ENCODE measurements around the gene FDX2. TPM values are rescaled to one million over a fixed set of nuclear protein-coding genes. Genes with fewer than 3 reads are reported as not detected.
A peak's percentile ranks its signal among the peaks of the same experiment; 100 is the strongest.

Gene FDX2
- total RNA-seq, 1 experiment from 2014 or later: 43.8 TPM

GRCh38 chr19:10318807-10319682 lies 3.2 kb upstream of the FDX2 start:
- DNase-seq: no peak
- H3K36me3 ChIP-seq: peaks cover 69% of the 10 kb centered on the region
- no peaks in the 10 kb centered on the region for H3K9me3 ChIP-seq
- no peaks in the 10 kb centered on the region for H3K27me3 ChIP-seq
- no peak overlapping the region for H3K4me3 ChIP-seq

GRCh38 chr19:10317857-10318462 lies 2.1 kb upstream of the FDX2 start:
- DNase-seq: no peak
- Histone ChIP-seq H3K27me3 (no peaks in the 10 kb centered on the region), H3K36me3 (peaks cover 66% of the 10 kb centered on the region), H3K9me3 (no peaks in the 10 kb centered on the region), H3K4me3 (no peak overlapping the region)

DNA sequence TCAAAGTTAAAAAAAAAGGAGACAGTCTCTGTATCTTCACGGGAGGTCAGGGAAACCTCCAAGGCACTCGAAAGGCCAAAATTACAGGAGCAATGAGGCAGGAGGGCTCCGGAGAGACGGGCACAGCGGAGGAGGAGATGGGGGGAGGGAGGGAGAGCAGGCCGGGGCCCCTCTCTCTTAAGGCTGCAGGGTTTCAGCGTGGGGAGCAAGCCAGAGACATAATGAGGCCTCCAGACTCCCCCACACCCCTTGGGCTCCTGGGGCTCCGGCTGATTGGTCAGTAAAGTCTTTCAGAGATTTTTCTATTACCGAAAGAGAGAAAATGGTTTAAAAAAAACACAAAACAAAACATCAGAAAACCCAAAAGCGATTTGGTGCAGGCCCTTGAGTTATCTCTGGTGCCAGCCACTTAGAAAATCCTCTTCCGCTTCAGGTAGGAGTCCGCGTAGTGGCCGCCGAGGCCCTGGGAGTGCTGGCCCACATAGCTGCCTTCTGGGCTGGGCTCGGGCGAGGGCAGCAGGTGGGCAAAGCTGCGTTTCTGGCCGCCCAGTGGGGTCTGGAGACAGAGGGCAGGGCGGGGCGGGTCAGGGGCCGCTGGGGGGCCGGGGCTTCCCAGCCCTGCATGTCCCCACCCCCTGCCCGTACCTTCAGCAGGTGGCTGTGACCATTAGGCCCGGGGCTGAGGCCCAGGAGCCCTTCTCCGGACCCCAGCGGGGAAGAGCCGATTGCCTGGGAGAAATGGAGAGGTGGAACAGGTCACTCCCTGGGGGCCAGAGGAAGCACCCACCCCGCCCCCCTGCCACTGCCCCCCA lies 1.4 kb upstream of the FDX2 start:
- H3K4me3 ChIP-seq: no peak overlapping the region
- H3K27me3 ChIP-seq: no peaks in the 10 kb centered on the region
- H3K36me3 ChIP-seq: peaks cover 63% of the 10 kb centered on the region

GRCh38 chr19:10316229-10317044 lies 622 bp upstream of the FDX2 start:
- no peak for DNase-seq
- peak overlapping the region; percentile 75 for H3K4me3 ChIP-seq
- H3K9me3 ChIP-seq: no peaks in the 10 kb centered on the region
- H3K27me3 ChIP-seq: no peaks in the 10 kb centered on the region
- peaks cover 56% of the 10 kb centered on the region for H3K36me3 ChIP-seq

More for the DNA sequence above, 1.4 kb upstream of the FDX2 start:
- H3K9me3 ChIP-seq: no peaks in the 10 kb centered on the region
- DNase-seq: no peak

GRCh38 chr19:10309423-10309822 lies 6.4 kb downstream of the FDX2 start, which contains the start of gene ZGLP1:
TSS of gene ZGLP1 (minus strand) at chr19:10309815.
- Histone ChIP-seq H3K36me3 (peaks cover 24% of the 10 kb centered on the region), H3K27me3 (no peaks in the 10 kb centered on the region), H3K9me3 (no peaks in the 10 kb centered on the region), H3K4me3 (no peak within 1 kb of the TSS)
- DNase-seq: no peak

- Histone ChIP-seq H3K36me3 (peaks cover 9% of the 10 kb centered on the region), H3K9me3 (no peaks in the 10 kb centered on the region), H3K27me3 (no peaks in the 10 kb centered on the region; the same call in 1 of the 2 replicates), H3K4me3 (no peak overlapping the region)
- DNase-seq: no peak
Measured at GRCh38 chr19:10306327-10306726, 9.5 kb downstream of the FDX2 start.

GRCh38 chr19:10305139-10305806 lies 10.5 kb downstream of the FDX2 start:
- H3K27me3 ChIP-seq: no peaks in the 10 kb centered on the region; the same call in none of the 2 replicates
- no peak overlapping the region for H3K4me3 ChIP-seq
- H3K9me3 ChIP-seq: no peaks in the 10 kb centered on the region
- peaks cover 4% of the 10 kb centered on the region for H3K36me3 ChIP-seq
- peak; percentile 72 for DNase-seq

DNA sequence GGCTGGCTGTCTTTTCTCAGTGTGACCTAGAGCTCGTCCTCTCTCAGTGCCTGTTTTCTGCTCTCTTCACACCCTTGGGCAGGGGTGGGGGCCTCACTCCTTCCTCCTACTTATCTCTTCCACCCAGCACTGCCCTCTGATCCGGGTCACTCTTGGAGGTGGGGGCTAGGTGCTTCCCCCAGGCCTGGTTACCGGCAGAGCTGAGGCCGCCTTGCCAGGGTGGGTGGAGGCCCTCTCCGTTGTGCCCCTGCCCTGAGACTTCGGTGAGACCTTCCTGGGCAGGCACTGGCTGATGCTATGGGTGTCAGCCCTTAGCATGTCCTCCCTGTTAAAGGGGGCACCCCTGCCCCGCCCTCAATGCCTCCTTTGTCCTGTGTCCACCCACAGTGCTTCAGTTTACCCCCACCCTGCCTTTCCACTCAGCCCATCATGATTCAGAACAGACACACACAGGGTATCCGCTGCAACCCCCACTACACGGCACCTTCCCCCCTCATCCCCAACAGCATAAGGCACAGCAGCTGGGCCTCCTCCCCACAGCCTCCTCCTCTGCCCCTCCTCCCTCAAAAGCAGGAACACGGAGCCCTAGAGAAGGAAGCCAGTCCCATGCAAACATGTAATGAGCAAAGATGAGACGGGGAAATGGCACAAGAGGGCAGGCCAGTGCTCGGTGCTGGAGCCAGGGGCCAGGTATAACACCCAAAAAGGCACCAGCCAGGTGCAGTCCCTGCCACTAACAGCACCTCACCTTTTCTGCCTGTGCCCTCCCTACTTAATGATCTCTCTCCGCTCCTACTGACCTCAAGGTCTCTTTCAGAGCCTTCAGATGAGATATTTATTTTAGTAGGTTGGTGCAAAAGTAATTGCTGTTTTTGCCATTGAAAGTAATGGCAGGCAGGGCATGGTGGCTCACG lies 16.0 kb downstream of the FDX2 start:
- H3K9me3 ChIP-seq: no peaks in the 10 kb centered on the region
- no peaks in the 10 kb centered on the region for H3K36me3 ChIP-seq
- no peak overlapping the region for H3K4me3 ChIP-seq
- H3K27me3 ChIP-seq: peaks cover 12% of the 10 kb centered on the region
- no peak for DNase-seq

GRCh38 chr19:10295847-10296591 lies 19.8 kb downstream of the FDX2 start:
- DNase-seq: no peak
- Histone ChIP-seq H3K9me3 (no peaks in the 10 kb centered on the region), H3K27me3 (peaks cover 50% of the 10 kb centered on the region), H3K36me3 (no peaks in the 10 kb centered on the region), H3K4me3 (no peak overlapping the region)

DNA sequence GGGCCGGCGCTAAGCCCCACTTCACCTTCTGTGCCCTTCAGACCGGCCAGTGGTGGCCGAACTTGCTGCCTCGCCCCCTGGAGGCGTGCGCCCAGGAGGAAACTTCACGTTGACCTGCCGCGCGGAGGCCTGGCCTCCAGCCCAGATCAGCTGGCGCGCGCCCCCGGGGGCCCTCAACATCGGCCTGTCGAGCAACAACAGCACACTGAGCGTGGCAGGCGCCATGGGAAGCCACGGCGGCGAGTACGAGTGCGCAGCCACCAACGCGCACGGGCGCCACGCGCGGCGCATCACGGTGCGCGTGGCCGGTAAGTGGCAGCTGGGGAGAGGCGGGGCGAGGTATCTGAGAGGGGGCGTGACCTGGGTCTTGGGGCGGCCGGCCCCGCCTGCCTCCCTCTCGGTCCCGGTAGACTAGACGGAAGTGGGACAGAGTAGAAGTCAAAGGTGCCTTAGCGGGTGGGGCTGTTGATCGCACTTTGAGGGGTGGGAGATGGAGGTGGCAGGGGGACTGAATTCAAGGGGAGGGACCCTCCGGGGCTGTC lies 20.4 kb downstream of the FDX2 start:
- peaks cover 56% of the 10 kb centered on the region for H3K27me3 ChIP-seq
- no peak for DNase-seq
- H3K4me3 ChIP-seq: no peak overlapping the region

GRCh38 chr19:10294368-10294697 lies 21.5 kb downstream of the FDX2 start:
- H3K9me3 ChIP-seq: peaks cover under 1% of the 10 kb centered on the region; the same call in 1 of the 2 replicates
- H3K36me3 ChIP-seq: no peaks in the 10 kb centered on the region
- H3K27me3 ChIP-seq: peaks cover 67% of the 10 kb centered on the region
- no peak for DNase-seq
- no peak overlapping the region for H3K4me3 ChIP-seq

More for the DNA sequence above, 20.4 kb downstream of the FDX2 start:
- no peaks in the 10 kb centered on the region for H3K9me3 ChIP-seq
- H3K36me3 ChIP-seq: no peaks in the 10 kb centered on the region

DNA sequence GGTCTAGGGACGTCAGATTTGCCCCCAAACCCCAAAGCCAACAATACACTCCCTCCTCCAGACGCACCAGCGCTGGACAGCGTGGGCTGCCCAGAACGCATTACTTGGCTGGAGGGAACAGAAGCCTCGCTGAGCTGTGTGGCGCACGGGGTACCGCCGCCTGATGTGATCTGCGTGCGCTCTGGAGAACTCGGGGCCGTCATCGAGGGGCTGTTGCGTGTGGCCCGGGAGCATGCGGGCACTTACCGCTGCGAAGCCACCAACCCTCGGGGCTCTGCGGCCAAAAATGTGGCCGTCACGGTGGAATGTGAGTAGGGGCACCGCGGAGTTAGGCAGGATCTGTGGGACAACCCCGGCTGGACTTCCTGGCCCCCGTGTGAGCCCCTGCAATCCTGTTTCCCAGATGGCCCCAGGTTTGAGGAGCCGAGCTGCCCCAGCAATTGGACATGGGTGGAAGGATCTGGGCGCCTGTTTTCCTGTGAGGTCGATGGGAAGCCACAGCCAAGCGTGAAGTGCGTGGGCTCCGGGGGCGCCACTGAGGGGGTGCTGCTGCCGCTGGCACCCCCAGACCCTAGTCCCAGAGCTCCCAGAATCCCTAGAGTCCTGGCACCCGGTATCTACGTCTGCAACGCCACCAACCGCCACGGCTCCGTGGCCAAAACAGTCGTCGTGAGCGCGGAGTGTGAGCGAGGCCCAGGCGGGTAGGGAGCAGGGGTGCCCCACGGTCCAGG lies 22.0 kb downstream of the FDX2 start:
- peaks cover 72% of the 10 kb centered on the region for H3K27me3 ChIP-seq
- H3K4me3 ChIP-seq: no peak overlapping the region
- H3K36me3 ChIP-seq: no peaks in the 10 kb centered on the region
- DNase-seq: no peak
- H3K9me3 ChIP-seq: peaks cover 3% of the 10 kb centered on the region; the same call in 1 of the 2 replicates

GRCh38 chr19:10292789-10293636 lies 22.8 kb downstream of the FDX2 start:
- H3K9me3 ChIP-seq: peaks cover 3% of the 10 kb centered on the region; the same call in 1 of the 2 replicates
- DNase-seq: no peak
- H3K36me3 ChIP-seq: no peaks in the 10 kb centered on the region
- peaks cover 73% of the 10 kb centered on the region for H3K27me3 ChIP-seq
- peak overlapping the region; percentile 32 for H3K4me3 ChIP-seq
